Stimulated activated CD4-positive, alpha-beta T cell treated with anti-CD3 and anti-CD28 coated beads, Interleukin-12 subunit alpha, Interleukin-12 subunit beta, amount 100 ng/mL, for 4 hours (primary cell): ENCODE results near the gene SPATC1L.
"Not testable (repeated sequence)": the region's sequence is repeated elsewhere in the genome, so short reads cannot be mapped to it uniquely, and the experiment has no call there.

ENCODE experiments used
- DNase-seq: peaks from one replicate; pipeline ENCODE4 v3.0.0-alpha.2; 2020

SPATC1L gene

GRCh38 chr21:46214478-46215340 lies 30.4 kb upstream of the SPATC1L start:
- no peak for DNase-seq

GRCh38 chr21:46213620-46214286 lies 29.5 kb upstream of the SPATC1L start:
- DNase-seq, result no peak

GRCh38 chr21:46212721-46213484 lies 28.6 kb upstream of the SPATC1L start:
- DNase-seq, result no peak

- no peak for DNase-seq
Observed at GRCh38 chr21:46211786-46212720, 27.8 kb upstream of the SPATC1L start.

GRCh38 chr21:46211376-46211775 lies 27.1 kb upstream of the SPATC1L start:
- DNase-seq, result no peak

GRCh38 chr21:46210378-46211136 lies 26.3 kb upstream of the SPATC1L start:
- DNase-seq, result no peak

- no peak for DNase-seq
Observed at GRCh38 chr21:46208761-46209721, 24.8 kb upstream of the SPATC1L start.

- no peak for DNase-seq
Observed at GRCh38 chr21:46207920-46208591, 23.8 kb upstream of the SPATC1L start.

- no peak for DNase-seq
Observed at GRCh38 chr21:46207006-46207919, 23.0 kb upstream of the SPATC1L start.

GRCh38 chr21:46206163-46207005 lies 22.1 kb upstream of the SPATC1L start:
- DNase-seq, result no peak

GRCh38 chr21:46205766-46206162 lies 21.5 kb upstream of the SPATC1L start:
- DNase-seq, result no peak

- DNase-seq, result no peak
Observed at GRCh38 chr21:46205166-46205565, 20.9 kb upstream of the SPATC1L start.

- DNase-seq, result no peak
Observed at GRCh38 chr21:46203203-46203600, 18.9 kb upstream of the SPATC1L start.

GRCh38 chr21:46202592-46203202 lies 18.4 kb upstream of the SPATC1L start:
- no peak for DNase-seq

GRCh38 chr21:46200877-46201803 lies 16.9 kb upstream of the SPATC1L start:
- DNase-seq, result not testable (repeated sequence)
